NCI-H1105 (cell line): ENCODE results near the gene XIST.
"Not testable (repeated sequence)": the region's sequence is repeated elsewhere in the genome, so short reads cannot be mapped to it uniquely, and the experiment has no call there.

Experiments
- DNase-seq: peaks from one replicate; lab custom pipeline; 2025; lab: John Stamatoyannopoulos, UW

Gene XIST

DNA sequence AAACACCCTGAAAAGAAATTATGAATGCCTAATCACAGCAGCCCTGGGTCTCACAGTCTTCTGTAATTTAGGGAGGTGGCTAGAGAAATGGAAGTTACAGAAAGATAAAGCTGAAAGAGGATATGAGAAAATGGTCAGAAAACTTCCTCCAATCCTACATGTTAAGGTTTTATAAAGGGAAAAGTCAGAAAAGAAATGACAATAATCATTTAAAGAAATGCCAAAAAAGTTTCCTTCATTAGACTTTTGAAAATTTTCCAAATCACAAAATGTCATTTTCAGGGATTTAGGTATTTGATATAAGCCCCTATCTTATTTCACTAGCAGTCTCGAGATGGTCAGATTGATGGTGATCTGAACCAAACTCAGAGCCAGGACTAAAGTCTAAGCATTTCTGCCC lies 13.4 kb downstream of the XIST start:
- DNase-seq, result no peak

GRCh38 chrX:73838123-73838522 lies 14.4 kb downstream of the XIST start:
- no peak for DNase-seq

GRCh38 chrX:73836956-73837477 lies 15.5 kb downstream of the XIST start:
- no peak for DNase-seq

- DNase-seq, result no peak
Observed at GRCh38 chrX:73834219-73834618, 18.3 kb downstream of the XIST start.

DNA sequence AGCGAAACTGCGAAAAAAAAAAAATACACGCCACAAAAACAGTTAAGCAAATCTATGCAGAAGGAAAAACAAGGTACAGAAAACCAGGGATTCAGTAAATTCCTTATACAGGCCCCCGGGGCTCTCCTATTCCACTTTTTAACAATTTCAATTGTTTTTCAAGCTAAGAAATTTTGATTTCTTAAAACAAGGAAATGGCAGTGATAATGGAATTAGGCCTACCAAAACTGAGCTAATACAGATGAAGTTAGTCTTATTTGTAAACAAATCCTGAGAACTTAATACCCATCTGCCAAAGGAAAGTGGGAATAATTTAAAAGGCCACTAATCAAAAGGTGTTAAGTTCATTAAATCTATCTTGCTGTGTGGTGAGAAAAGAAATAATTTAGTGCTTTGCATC lies 20.2 kb downstream of the XIST start:
- no peak for DNase-seq

GRCh38 chrX:73831500-73831899 lies 21.0 kb downstream of the XIST start:
- no peak for DNase-seq

GRCh38 chrX:73830489-73831414 lies 21.8 kb downstream of the XIST start:
- no peak for DNase-seq

- no peak for DNase-seq
Observed at GRCh38 chrX:73829890-73830466, 22.5 kb downstream of the XIST start.

DNA sequence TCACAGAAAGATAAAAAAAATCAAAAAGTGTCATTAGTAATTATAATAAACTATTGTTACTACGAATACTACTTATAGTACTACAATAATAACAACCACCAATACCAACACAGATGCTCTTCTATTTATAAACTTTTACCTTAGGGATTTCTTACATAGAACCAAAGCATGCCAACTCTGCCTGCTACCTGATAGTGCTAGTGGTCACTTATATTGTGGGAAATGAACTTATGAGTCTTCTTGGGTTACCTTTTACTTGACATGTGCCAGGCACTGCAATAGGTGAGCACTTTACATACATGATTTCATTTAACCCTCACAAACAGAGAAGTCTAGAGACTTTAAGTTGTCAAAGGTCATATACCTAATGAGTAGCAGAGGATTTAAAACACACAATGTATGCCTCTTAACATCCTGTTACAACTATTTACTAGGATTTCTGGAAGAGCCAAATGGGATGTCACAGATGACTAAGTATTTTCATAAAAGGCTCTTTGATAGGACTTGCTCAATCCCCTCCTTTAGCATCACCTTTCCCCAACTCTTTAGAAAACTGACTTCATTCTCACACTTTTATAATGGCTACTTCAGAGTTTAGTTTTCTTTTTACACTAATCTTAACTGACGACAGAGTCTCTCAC lies 24.3 kb downstream of the XIST start:
- no peak for DNase-seq

DNA sequence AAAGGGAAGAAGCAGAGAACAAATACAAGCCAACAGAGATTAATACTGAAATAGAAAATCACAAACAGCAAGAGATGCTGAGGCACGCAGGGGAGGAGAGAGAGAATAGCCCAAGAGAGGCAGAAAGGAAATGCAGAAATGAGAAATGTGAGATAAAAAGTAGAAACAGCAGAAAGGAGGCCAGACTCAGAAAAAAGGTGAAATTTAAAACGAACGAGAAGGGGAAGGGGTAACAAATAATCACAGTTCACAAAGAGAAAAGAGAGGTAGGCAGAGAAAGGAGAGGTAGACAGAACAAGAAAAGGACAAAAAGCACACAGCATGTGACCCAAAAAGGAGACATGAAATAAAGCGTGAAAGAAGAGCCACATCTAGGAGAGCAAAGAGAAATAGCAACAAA lies 25.1 kb downstream of the XIST start:
- DNase-seq, result no peak

GRCh38 chrX:73826996-73827395 lies 25.5 kb downstream of the XIST start:
- DNase-seq, result no peak

- DNase-seq, result no peak
Observed at GRCh38 chrX:73825569-73825968, 26.9 kb downstream of the XIST start.

DNA sequence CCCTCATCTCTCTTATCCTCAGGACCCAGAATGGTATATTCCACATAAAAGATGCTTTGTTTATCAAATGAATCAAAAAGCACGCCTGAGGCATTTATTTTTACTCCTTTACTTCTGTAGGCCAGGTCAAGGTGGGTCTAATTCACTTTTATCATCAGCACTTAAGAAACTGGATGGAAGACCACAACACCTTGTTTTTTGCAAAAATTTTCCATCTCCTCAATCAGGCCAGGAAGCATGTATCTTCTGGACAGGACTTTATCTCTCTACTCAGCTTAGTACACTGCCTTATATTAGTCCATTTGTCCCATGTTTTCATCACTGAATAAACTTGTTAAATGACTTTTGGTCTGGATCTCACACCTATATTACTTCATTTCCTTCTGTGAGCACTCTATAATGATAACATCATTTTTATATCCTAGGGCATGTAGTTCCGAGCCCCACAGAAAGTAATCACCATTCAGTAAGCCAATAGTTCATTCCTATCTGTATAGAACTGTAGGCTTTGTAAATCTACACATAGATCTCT lies 29.0 kb downstream of the XIST start:
- no peak for DNase-seq

GRCh38 chrX:73822775-73823174 lies 29.7 kb downstream of the XIST start:
- no peak for DNase-seq

DNA sequence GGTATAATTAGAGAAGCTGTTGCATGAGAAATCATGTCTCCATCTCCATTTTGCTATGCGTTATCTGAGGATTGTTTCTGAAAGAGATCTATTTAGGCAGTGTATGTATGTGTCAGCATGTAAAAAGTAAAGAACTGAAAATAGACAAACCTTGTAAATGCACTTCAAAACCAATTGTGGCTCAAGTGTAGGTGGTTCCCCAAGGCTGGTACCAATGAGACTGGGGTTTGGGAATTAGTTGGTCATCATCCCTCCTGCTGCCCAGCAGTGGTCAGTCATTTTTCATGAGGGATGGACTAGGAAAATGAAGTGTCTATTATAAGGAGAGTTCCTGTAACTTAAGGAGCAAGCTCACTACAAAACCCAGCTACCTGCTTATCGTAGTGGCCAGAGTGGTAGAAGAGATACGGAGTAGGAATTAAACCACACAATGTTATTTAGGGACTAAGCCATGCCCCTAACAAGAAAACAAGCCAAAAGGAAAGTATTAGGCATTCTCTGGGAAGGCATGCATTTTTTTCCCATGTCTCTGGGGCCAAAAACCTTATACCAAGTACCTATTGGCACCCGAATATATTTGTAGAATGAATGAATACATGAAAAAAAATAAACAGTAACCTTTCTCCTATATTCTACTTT lies 30.5 kb downstream of the XIST start:
- DNase-seq, result no peak

DNA sequence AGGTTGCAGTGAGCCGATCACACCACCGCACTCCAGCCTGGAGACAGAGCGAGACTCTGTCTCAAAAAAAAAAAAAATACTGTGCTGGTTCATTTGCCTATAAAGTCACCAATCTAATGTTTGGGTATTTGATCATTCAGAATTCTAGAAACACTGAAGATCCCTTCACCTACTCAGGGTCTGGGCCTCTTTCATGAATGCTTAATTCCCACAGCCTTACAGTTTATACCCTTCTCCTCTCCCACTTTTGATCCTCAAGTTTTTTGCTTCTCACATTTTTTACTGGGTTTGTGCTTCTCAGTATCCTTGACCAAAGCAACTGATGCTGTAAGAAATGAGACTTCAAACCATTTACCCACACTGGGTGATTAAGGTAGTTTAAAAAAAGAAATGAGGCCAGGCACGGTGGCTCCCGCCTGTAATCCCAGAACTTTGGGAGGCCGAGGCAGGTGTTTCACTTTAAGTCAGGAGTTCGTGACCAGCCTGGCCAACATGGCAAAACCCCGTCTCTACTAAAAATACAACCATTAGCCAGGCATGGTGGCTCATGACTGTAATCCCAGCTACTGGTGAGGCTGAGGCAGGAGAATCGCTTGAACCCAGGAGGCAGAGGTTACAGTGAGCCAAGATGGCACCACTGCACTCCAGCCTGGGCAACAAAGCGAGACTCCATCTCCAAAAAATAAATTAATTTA lies 32.5 kb downstream of the XIST start:
- DNase-seq, result not testable (repeated sequence)

DNA sequence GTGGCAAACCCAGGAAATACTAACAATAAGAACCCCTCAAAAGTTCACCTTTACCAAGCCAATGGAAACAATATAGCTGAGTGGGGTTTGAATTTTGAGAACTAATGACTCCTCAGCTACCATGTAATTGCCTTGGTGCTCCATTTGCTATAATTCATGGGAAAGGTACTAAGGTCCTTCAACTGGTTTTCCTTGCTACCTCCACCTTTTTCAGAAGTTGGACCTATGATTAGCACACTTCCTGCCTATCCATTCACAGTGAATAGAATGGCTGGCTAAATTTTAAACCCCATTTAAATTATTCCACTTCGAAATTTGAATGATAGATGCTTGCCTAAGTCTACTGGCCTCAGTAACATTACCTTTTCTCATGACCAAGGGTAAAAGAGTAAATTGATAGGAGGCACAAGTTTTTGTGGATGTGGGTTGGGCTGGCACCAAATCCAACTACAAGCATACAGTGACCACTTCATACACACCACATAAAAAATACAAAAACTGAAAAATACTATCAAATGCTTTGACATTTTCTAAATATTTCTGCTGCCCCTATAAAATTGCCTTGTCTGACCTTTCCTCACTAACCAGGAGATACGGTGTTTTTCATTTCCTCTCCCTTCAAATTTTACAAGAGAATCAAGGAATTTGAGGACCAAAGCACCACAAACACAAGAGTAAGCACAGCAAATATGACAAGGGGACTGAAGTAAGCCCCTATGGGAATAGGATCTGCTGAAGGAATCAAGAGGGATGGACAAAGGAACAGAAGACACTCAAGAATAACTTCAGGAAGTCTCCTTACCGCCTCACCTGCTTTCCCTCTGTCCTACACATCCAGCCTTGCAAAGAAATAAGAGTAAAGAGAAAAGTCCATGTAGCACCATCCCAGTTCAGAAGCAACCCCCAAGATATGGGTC lies 34.1 kb downstream of the XIST start:
- DNase-seq, result no peak

DNA sequence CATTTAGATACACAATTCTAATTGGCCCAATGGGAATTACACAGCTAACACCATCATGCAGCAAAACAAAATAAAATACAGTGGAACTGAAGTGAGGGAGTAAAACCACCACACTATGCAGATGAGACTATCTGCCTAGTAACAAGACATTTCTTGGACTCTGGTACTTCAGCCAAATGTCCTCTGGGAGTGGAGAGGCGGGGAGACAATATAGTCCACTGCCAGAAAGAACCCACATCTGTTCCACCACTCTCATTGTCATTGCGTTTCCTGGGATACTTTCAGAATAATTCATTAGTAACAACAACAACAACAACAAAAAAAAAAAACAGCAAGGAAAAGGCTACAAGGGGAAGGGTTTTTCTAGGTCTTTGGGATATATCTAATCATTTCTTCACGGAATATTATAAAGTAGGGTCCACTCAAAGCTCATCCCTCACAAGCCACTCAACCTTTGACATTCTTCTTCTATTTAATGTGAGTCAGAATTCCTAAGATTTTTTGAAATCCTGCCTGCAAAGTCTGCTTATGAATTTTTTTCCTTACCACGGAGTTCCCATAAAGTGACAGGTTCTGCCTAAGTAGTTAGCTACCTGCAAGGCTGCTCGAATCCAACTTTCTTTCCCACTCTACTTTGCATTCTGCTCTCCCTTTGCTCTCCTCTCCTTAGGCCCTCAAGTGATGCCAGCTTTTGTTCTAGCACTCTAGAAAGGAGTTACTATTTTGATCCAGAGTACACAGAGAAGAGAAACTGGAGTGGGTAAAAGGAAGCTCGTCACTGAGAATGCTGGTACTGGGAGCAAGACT lies 34.9 kb downstream of the XIST start:
- no peak for DNase-seq

DNA sequence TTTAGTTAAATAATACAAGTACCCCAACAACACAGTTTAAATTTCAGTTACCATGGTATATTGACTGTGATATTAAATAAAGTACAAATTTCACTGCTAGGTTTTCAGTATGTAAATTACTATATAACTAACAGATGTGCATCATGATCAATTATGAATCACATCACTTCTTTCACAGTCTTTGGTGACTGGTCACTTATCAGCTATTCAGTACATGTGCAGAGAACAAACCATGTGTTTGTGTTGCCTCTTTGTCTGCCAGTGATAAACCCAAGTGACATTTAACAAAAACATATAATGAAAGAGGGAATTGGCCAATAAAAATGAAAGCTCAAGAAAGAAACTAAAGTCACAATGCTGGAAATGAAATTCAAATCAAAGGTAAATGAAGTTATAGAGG lies 40.3 kb downstream of the XIST start:
- no peak for DNase-seq

DNA sequence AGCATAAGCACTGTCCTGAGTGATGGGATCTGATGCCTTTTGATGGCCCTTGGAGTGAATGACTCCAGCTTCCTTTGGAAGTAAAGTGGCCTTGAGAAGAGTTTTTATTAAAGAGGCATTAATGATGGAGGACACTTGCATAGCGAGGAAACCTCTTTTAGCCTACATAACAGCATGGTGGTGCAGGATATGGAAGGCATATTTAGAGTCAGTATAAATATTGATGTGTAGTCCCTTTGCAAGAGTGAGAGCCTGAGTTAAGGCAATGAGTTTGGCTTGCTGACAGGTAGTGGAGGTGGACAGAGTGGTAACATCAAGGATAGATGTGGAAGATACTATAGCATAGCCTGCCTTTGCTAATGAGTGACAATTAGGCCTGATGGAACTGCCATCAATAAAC lies 48.4 kb downstream of the XIST start:
- DNase-seq, result not testable (repeated sequence)
